HG03575 (cell line): ENCODE data around the gene ZFYVE9.
"Not testable (repeated sequence)": the region's sequence is repeated elsewhere in the genome, so short reads cannot be mapped to it uniquely, and the experiment has no call there.

ENCODE experiments used
- ATAC-seq: cut with Tn5 transposase; IDR thresholded peaks from one replicate; pipeline ENCODE4 v1.9.1; 2021; ENCODE audit not compliant: unreplicated experiment, insufficient number of reproducible peaks, low FRiP score; ENCODE audit errors: extremely low read depth

Gene ZFYVE9

DNA sequence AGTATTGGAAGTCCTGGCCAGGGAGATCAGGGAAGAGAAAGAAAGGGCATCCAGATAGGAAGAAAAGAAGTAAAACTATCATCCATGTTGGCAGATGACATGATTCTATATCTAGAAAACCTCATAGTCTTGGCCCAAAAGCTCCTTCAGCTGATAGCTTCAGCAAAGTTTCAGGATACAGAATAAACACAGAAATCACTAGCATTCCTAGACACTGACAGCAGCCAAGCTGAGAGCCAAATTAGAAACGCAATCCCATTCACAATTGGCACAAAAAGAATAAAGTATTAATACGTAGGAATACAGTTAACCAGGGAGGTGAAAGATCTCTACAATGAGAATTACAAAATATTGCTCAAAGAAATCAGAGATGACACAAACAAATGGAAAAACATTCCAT lies 44.6 kb downstream of the ZFYVE9 start:
- no peak for ATAC-seq

DNA sequence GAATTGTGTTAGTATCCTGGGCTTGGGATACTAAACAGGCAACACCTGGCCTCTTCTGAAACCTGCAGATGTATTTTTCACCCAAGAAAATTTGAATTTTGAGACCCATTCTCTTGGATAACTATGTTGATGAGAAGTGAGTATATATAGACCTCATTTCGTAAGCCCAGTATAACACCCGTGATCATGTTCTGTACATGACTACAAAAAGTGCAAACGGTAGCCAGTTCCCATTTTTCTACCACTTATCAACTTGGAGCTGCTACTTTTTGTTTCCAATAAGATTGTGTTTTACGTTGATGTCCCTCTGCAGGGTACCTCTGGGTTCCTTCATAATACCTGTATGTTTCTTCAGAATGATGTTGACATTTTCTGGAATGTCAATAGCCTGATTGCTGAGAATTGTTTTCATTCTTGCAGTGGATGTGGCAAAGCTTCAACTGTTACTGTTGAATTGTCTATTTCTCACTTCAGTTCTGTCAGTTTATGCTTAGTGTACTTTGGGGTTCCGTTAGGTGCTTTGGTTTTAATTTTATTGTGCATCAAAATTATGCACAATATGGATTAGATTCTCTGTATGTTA lies 48.1 kb downstream of the ZFYVE9 start:
- no peak for ATAC-seq

DNA sequence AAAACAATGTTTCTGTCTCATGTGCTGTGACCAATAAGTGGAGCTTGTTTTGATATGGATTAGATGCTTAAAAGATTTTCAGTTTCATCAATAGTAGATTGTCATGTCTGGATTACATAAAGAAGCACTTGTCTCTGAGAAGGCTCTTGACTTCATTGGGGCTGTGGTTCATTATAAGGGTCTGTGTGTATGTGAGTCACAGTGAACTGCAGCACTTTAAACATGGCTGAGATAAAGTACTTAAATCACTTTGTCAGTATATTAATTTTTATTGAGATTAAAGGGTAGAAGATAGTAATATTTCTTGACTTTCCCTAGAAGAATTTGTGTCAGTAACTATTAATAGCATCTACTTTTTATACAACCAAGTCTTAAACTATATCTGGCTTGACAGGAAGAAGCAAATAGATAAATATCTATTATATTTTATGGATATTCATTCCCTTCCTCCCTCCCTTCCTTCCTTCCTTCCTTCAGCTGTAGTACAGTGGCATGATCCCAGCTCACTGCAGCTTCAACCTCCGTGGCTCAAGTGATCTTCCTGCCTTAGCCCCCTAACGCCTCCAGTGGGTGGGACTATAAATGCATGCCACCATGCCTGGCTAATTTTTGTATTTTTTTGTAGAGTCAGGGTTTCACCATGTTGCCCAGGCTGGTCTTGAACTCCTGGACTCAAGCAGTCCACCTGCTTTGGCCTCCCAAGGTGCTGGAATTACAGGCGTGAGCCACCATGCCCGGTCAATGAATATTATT lies 48.8 kb downstream of the ZFYVE9 start:
- ATAC-seq = no peak

DNA sequence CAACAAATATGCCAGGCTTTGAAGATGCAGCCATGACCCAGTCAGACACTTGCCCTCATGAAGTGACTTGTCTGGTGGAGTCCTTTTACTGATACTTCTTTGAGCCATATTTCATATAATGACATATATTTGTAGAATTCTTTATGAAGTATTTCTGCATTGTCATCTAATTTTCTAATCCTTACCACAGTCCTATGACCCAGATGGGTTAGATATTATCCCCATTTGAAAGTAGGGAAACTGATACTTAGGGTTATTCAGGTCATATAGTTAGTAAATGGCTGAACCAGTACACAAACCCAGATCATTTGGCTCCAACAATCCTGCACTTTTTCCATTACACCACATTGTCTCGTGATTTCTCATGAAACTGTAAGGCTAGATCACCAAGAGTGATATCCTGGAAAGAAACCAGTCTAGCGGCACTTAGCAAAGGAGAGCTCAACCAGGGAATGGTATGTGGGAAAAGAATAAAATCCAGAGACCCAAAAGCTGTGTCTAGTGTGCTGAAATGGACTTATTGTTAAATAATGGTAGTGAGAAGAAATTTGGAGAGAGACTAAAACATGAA lies 49.6 kb downstream of the ZFYVE9 start:
- ATAC-seq = no peak

DNA sequence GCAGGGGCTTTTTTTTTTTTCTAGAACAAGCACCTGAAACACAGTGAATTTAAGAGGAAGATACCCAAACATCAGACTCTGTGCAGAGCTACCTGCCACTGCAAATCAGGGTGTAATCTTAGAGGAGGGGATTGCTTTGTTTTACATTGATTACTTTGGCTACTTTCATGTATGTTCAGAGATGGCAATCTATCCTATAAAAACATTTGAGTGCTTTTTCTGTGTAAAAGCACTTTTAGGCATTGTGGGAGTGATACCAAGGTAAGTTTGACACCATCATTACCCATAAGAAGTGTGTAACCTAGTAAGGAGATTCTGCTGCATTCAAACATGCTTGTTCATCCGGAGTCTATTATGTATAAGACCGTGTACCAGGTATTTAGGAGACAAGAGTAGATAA lies 50.1 kb downstream of the ZFYVE9 start:
- no peak for ATAC-seq

DNA sequence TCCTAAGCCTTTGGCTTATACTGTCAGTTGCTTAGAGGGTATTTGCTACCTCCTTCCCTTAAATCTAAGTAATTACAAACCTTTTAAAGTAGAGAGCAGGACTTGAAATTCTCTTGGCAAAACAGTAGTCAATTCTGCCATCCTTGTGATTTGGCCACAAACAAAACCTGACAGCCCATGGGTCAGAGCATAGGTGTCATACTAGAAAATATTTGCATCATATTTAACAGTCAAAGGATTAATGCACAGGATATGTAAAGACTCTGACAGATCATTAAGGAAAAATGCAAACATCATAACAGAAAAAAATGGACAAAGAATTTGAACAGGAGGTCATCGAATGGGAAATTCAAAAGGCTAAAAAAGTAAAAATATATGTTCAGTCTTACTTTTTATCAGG lies 50.5 kb downstream of the ZFYVE9 start:
- no peak for ATAC-seq

DNA sequence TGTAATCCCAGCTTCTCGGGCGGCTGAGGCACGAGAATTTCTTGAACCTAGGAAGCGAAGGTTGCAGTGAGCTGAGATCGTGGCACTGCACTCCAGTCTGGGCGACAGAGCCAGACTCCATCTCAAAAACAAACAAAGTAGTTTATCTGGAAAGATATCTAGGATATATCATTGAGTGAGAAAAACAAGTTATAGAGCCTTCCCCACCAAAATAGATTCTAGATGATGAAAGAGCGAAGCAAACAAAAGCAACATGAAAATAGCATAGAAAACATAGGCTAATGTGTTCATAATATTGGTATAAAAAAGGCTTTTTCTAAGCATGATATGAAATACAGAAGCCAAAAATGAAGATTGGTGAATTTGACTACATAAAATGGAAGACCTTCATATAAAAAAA lies 52.1 kb downstream of the ZFYVE9 start:
- ATAC-seq = no peak

DNA sequence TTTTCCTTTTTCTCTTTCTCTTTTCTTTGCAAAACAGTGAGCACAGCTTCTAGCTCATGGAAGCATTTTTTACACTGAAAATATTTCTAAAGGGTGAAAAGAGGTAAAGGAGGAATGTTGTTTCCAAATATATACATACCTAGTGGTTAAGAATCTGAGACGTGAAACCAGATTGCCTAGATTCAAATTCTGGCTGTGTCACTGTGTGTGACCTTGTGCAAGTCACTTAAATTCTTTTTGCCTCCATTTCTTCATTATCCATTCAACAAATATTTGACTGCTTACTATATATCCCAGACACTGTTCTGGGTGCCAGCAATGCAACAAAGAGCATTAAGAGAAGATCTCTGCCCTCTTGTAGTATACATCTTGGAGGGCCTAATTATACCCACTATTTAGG lies 53.3 kb downstream of the ZFYVE9 start:
- ATAC-seq = no peak

DNA sequence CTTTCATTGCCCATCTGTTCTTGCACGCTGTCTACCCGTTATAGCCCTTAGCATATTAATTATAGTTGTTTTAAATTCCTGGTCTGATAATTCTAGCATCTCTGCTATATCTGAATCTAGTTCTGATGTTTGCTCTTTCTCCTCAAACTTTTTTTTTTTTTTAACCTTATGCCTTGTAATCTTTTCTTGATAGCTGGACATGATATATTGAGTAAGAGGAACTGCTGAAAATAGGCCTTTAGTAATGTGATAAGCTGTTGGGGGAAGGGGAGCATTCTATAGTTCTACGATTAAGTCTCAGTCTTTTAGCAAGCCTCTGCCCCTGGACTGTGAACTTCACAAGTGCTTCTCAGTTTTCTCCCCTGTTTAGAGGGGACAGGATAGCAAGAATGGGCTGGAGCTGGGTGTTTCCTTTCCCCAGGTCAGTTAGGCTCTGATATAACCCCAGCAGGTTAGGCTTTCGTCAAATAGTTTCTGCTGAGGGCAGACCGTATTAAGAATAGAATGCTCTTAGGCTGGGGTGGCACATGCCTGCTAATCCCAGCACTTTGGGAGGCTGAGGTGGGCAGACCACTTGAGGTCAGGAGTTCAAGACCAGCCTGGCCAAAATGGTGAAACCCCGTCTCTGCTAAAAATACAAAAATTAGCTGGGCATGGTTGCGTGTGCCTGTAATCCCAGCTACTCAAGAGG lies 62.2 kb downstream of the ZFYVE9 start:
- ATAC-seq = no peak

DNA sequence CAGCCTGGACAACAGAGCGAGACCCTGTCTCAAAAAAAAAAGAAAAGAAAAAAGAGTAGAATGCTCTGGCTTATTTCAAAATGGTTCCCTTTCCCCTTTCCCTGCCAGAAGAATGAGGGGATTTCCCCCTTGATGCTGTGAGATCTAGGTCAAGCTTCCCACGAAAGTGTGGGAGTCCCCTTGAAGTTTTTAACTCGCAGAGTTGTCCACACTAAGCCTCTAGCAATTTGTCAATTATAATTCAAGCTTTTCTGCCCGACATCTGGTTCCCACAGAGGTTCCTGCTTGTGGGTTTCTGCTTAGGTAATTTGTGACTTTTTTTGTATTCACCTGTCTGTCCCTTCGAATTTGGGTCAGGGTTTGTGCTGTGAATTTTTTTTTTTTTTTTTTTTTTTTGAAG lies 62.8 kb downstream of the ZFYVE9 start:
- ATAC-seq = no peak

DNA sequence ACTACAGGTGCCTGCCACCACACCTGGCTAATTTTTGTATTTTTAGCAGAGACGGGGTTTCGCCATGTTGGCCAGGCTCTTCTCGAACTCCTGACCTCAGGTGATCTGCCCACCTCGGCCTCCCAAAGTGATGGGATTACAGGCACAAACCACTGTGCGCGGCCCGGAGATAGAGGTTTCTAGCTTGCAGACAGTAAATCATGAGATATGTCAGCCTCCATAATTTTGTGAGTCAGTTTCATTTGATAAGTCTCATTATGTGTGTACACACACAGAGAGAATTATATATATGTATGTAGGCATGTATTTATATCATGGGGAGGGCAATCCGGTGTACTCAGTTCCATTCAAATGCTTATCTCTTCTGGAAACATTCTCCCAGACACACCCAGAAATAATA lies 64.8 kb downstream of the ZFYVE9 start:
- ATAC-seq = not testable (repeated sequence)

DNA sequence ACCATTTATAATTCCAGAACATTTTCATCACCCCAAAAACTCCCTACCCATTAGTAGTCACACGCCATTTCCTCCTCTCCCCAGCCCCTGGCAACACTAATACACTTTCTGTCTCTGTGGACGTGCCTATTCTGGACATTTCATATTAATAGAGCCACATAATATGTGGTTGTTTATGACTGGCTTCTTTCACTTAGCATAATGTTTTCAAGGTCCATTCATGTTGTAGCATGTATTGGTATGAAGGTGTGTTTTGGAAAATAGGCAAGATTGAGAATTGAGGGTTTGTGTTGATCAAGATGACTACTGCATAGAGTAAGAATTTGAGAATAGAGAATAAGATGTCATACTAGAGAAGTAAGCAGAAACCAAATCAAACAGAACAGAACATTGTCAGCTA lies 67.5 kb downstream of the ZFYVE9 start:
- ATAC-seq = no peak

DNA sequence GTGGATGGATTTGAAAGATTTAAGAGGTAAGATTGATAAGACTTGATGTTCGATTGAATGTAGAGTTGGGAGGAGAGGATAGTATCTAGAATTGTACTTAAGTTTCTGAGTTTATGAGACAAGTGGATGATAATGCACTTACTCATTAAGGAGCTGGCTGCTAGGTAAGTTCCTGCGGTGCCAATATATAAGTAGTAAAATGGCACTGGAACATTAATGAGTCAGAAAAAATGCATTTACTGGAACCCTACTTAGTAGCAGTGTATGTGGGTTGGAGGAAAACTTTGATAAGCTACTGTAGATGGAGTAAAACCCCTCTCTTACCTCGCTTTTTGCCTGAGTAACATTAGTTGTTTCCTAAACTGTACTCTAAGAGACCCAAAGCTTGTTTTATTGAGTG lies 68.2 kb downstream of the ZFYVE9 start:
- no peak for ATAC-seq

DNA sequence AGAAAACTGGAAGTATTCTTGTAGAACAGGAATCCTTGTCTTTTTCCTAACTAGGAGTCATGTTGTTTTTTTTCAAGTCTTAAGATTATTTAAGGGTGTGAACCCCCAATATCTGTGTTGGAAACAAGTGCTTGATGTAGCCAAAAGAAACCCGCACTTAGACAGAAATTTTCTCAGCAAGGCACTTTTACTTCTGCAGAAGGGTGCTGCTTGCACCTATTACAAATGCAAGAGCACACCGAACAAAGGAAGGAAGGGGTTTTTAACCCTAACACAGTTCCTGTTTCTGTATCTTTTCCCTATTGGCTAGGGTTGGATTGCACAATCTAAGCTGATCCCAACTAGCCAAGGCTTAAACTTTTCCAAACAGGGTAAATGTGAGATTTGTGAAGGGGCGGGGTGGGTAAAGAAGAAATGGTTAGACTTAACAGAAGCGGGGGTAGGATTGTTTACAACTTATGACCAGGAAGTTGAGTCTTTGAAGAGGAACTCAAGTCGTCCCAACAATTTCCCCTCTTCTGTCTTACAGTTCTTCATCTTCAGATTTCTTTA lies 75.1 kb downstream of the ZFYVE9 start:
- ATAC-seq = no peak

DNA sequence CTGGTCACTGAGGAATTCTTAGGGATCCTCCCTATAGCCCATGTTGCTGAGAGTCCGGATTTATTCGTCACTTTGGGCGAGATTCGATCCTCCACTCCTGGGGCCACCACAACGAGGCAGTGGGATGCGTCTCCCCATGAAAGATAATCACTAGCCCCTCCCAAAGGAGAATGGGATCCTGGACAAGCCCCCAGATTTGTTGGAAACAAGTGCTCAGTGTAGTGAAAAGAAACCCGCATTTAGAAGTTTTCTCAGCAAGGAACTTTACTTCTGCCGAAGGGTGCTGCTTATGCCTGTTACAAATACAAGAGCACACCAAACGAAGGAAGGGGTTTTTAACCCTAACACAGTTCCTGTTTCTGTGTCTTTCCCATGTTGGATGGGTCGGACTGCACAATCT lies 83.3 kb downstream of the ZFYVE9 start:
- no peak for ATAC-seq

DNA sequence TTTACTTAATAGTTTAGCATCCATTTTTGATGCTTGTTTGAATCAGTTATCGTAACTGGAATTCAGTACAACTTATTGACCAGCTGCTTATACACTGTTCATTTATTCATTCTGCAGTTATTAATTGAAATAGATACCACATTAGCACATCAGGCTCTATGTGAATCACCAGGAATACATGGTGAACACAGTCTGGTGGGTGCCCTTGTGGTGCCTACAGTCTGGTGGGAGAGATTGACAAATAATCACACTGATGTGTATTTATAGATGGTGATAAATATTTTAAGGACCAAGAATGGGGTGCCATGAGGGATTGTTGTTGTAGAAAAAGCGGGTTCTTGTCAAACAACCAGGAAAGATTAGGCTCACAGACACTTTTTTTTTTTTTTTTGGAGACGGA lies 87.6 kb downstream of the ZFYVE9 start:
- ATAC-seq = no peak

DNA sequence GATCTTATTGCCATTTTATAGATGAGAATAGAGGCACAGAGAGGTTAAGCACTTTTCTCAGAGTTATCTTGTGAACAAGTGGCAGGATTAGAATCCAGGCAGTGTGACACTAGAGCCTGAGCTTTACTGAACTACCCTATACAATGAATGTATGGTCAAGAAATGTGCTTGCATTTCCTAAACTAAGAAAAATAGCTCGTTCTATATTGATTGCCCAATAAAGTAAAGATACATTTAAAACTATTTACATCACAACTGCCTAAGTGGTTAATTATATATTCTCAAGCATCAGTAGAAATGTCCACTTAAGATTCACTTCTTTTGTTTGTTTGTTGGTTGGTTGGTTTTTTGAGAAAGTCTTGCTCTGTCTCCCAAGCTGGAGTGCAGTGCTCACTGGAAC lies 91.6 kb downstream of the ZFYVE9 start:
- no peak for ATAC-seq

DNA sequence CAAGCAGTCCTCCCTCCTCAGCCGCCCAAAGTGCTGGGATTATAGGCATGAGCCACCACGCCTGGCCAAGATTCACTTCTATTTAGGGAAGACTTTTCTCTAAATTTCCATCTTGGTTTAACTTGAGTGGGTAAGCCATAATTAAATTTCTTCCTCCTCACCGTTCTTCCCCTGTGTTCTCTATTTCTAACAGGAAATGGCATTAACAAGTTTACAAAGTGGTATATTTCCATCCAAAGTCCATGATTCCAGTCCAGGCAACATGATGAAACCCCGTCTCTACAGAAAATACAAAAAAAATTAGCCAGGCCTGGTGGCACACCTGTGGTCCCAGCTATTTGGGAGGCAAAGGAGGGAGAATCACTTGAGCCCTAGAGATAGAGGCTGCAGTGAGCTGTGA lies 92.1 kb downstream of the ZFYVE9 start:
- no peak for ATAC-seq

DNA sequence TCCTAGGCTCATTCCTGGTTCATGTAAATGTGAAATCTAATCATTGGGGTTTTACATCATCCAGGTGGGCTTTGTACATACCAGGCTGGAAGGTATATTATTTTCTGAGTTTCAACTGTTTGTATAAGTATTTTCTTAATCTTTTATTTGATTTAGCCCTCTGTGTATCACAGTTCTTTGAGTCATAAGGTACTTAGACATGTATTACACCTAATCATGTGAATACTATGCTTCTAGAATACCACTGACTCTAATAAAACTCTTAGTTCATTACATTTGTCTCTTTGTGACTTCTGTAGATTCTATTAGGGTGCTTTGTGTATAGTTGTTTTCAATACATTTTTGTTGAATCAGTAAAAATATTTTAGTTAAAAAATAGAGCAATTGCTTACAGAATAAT lies 92.8 kb downstream of the ZFYVE9 start:
- ATAC-seq = no peak

DNA sequence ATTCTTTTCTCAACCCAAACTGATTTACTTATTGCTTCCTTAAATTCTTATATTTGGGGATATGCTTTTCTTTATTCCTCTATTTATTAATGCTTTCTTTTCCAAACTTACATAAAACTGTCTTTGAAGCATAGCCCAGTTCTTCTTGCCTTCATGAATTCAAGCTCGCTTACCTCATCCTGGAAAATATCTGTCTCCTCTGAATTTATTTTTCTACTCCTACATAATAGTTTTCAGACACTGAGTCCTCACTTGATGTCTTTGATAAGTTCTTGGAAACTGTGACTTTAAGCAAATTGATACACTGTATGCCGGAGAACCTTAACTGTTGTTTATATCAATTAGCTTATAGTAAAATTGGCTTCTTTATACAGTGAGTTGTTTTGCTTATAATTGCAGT lies 93.8 kb downstream of the ZFYVE9 start:
- ATAC-seq = no peak
